ENCODE data around the gene SUPT3H. TPM values are rescaled to one million over a fixed set of nuclear protein-coding genes. Genes with fewer than 3 reads are reported as not detected.

SUPT3H gene
- polyA plus RNA-seq, 3 donors: 2.4 to 3.5 (median 2.5) TPM

- no peak overlapping the region for H3K4me2 ChIP-seq (replicated peaks; ENCODE audit: extremely low read depth, low read length, poor library complexity, severe bottlenecking)
- H3K36me3 ChIP-seq (replicated peaks in 1 of 2; ENCODE audit: control insufficient read depth in 1 of 2, insufficient read depth in 2 of 2, low read length in 2 of 2): no peaks in the 10 kb centered on the region
- no peak overlapping the region for H3K27ac ChIP-seq (ENCODE audit: low read depth in 1 of 2, low read length in 2 of 2)
- intact Hi-C loops (cut with micrococcal nuclease): no loop called here
- Mint-ChIP-seq H3K4me3 (no peak overlapping the region), H3K4me1 (peaks cover 9% of the 10 kb centered on the region), H3K9me3 (peaks cover 0 to 13% (median 10%) of the 10 kb centered on the region in 7 donors), H3K27ac (no peak overlapping the region), H3K36me3 (no peaks in the 10 kb centered on the region), H3K27me3 (ENCODE audit: low read depth in 3 of 3) (no peaks in the 10 kb centered on the region)
- peaks cover 12% of the 10 kb centered on the region in 2 donors for H3K4me1 ChIP-seq (ENCODE audit: control insufficient read depth in 1 of 2, insufficient read depth in 2 of 2, low read length in 2 of 2)
- no peaks in the 10 kb centered on the region for H4K20me1 ChIP-seq (ENCODE audit: insufficient read depth, low read length)
- no peak for TF ChIP-seq CTCF (IDR thresholded peaks at IDR 0.05)
- no peak overlapping the region for H2AFZ ChIP-seq (ENCODE audit: insufficient read depth, low read depth, low read length, poor library complexity, severe bottlenecking)
- no peak overlapping the region for H3K4me3 ChIP-seq (replicated peaks in 1 of 3; ENCODE audit: low read depth in 2 of 3, low read length in 3 of 3)
- no peaks in the 10 kb centered on the region for H3K27me3 ChIP-seq (ENCODE audit: control insufficient read depth in 2 of 2, insufficient read depth in 2 of 2, low read length in 2 of 2)
- H3K9me3 ChIP-seq (replicated peaks in 1 of 2; ENCODE audit: control insufficient read depth in 1 of 2, insufficient read depth in 1 of 2, low read length in 2 of 2): peaks cover 6 to 7% of the 10 kb centered on the region in 2 donors
- DNase-seq: no peak
- H3K79me2 ChIP-seq (ENCODE audit: insufficient read depth, low read length): no peaks in the 10 kb centered on the region
- no peak overlapping the region for H3K9ac ChIP-seq (ENCODE audit: insufficient read depth, low read length, poor library complexity, severe bottlenecking)
- no CpG with 5 or more reads among the region's 1 CpG for WGBS (ENCODE audit: insufficient coverage)
Measured at GRCh38 chr6:44784195-44784594, 593.5 kb downstream of the SUPT3H start.

GRCh38 chr6:44782892-44783291 is 594.8 kb downstream of the SUPT3H start:
- H3K9ac ChIP-seq (ENCODE audit: insufficient read depth, low read length, poor library complexity, severe bottlenecking): no peak overlapping the region
- no CpG with 5 or more reads among the region's 3 CpGs for WGBS (ENCODE audit: insufficient coverage)
- no peak for DNase-seq
- no peak overlapping the region for H2AFZ ChIP-seq (ENCODE audit: insufficient read depth, low read depth, low read length, poor library complexity, severe bottlenecking)
- Mint-ChIP-seq H3K4me3 (no peak overlapping the region), H3K9me3 (peaks cover 0 to 13% (median 10%) of the 10 kb centered on the region in 7 donors), H3K27ac (no peak overlapping the region), H3K4me1 (peaks cover 13% of the 10 kb centered on the region), H3K27me3 (ENCODE audit: low read depth in 3 of 3) (no peaks in the 10 kb centered on the region), H3K36me3 (no peaks in the 10 kb centered on the region)
- H3K4me2 ChIP-seq (replicated peaks; ENCODE audit: extremely low read depth, low read length, poor library complexity, severe bottlenecking): no peak overlapping the region
- peaks cover 2 to 6% of the 10 kb centered on the region in 2 donors for H3K9me3 ChIP-seq (replicated peaks in 1 of 2; ENCODE audit: control insufficient read depth in 1 of 2, insufficient read depth in 1 of 2, low read length in 2 of 2)
- no peaks in the 10 kb centered on the region for H3K27me3 ChIP-seq (ENCODE audit: control insufficient read depth in 2 of 2, insufficient read depth in 2 of 2, low read length in 2 of 2)
- peaks cover 15 to 16% of the 10 kb centered on the region in 2 donors for H3K4me1 ChIP-seq (ENCODE audit: control insufficient read depth in 1 of 2, insufficient read depth in 2 of 2, low read length in 2 of 2)
- intact Hi-C loops (cut with micrococcal nuclease): no loop called here
- no peaks in the 10 kb centered on the region for H3K36me3 ChIP-seq (replicated peaks in 1 of 2; ENCODE audit: control insufficient read depth in 1 of 2, insufficient read depth in 2 of 2, low read length in 2 of 2)
- H4K20me1 ChIP-seq (ENCODE audit: insufficient read depth, low read length): no peaks in the 10 kb centered on the region
- H3K4me3 ChIP-seq (replicated peaks in 1 of 3; ENCODE audit: low read depth in 2 of 3, low read length in 3 of 3): no peak overlapping the region
- TF ChIP-seq CTCF (IDR thresholded peaks at IDR 0.05): no peak
- no peaks in the 10 kb centered on the region for H3K79me2 ChIP-seq (ENCODE audit: insufficient read depth, low read length)
- no peak overlapping the region for H3K27ac ChIP-seq (ENCODE audit: low read depth in 1 of 2, low read length in 2 of 2)
